A673 (cell line): ENCODE measurements around the gene ERMN.

Experiments
- CTCF ChIP-seq: fragments of 300-800, 200-600 bp; sonication (generic); conservative IDR thresholded peaks from 2 replicates; pipeline ENCODE4 v1.5.1; 2017; ENCODE audit warnings: low read depth, mild to moderate bottlenecking, antibody characterized with exemption, low read length, moderate library complexity, mixed read lengths
- EZH2 ChIP-seq: fragments of 200-600 bp; sonication (generic); IDR thresholded peaks from 2 replicates; pipeline ENCODE4 v1.6.1; 2017; ENCODE audit warnings: borderline replicate concordance, low read depth, mild to moderate bottlenecking, mixed read lengths, antibody characterized with exemption, low read length; ENCODE audit not compliant: poor library complexity, severe bottlenecking

DNA sequence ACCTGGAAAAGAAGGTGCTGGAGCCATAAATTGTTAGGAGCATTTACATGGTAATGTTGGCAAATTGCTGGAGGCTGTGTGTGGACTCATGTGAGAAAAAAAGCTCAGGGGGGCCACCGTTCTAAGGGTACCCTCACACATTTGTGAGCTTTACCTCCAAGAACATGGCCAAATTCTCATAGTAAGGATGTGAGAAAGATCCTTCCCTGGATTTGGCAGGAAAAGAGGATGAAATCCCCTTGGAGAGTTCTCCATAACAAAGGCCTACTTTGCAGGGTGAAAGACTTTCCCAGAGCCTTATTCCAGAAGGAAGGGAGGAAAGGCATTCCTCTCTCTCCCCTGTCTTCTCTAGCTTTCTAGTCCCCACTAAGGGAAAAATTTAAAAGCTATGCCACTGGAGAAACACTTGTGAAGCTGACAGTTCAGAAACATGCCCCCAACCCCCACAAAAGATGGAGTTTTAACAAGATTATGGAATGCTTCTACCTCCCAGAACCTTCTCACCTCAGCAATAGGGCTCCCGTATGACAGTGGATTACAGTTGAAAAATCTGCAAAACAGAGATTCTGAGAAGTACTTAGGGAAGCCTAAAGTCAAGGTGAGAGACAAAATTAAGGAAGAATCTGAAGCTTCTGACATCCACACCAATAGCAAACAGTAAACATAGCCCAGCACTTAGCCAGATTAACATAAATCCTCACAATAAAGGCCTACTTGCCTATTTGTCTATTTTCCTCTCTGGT is 20.2 kb upstream of the ERMN start:
- TF ChIP-seq CTCF: no peak
- TF ChIP-seq EZH2: no peak
